ENCODE results near the gene CKAP5.

Gene CKAP5

GRCh38 chr11:46698597-46698996 is 147.5 kb downstream of the CKAP5 start:
- DNase-seq (ENCODE audit: low read depth) = no peak

GRCh38 chr11:46697723-46698122 is 148.4 kb downstream of the CKAP5 start:
- no peak for DNase-seq (ENCODE audit: low read depth)

- DNase-seq (ENCODE audit: low read depth) = no peak
Measured at GRCh38 chr11:46697303-46697702, 148.8 kb downstream of the CKAP5 start.

- DNase-seq (ENCODE audit: low read depth) = no peak
Measured at GRCh38 chr11:46696212-46696558, 149.9 kb downstream of the CKAP5 start.

GRCh38 chr11:46695345-46696211 is 150.5 kb downstream of the CKAP5 start:
- DNase-seq (ENCODE audit: low read depth) = no peak

GRCh38 chr11:46694607-46695006 is 151.5 kb downstream of the CKAP5 start:
- DNase-seq (ENCODE audit: low read depth) = no peak

GRCh38 chr11:46694072-46694471 is 152.0 kb downstream of the CKAP5 start:
- no peak for DNase-seq (ENCODE audit: low read depth)

- no peak for DNase-seq (ENCODE audit: low read depth)
Measured at GRCh38 chr11:46693597-46694012, 152.5 kb downstream of the CKAP5 start.
